GM06990 (cell line): ENCODE measurements around the gene SLC35E4.

Source experiments
- DNase-seq: peaks from one replicate; pipeline ENCODE4 v3.0.0-alpha.2; 2011; ENCODE audit not compliant: insufficient read length; ENCODE audit errors: extremely low read depth
- H3K27me3 ChIP-seq: replicated peaks from 2 replicates; pipeline ENCODE4 v1.6.0; 2011; ENCODE audit warnings: low read length; ENCODE audit not compliant: control insufficient read depth, insufficient read depth
- H3K36me3 ChIP-seq: 2 replicates; pipeline ENCODE4 v1.5.1; 2011; ENCODE audit warnings: low read length; ENCODE audit not compliant: control insufficient read depth, insufficient read depth
- H3K4me3 ChIP-seq: replicated peaks from 2 replicates; pipeline ENCODE4 v1.5.1; 2011; ENCODE audit warnings: low read depth, mild to moderate bottlenecking, control low read depth, low read length
- CTCF ChIP-seq: IDR thresholded peaks from 2 replicates; pipeline ENCODE4 v1.5.1; 2011; ENCODE audit warnings: low read length, control low read depth, mild to moderate bottlenecking, inconsistent platforms; ENCODE audit not compliant: insufficient read depth, poor library complexity, severe bottlenecking

The SLC35E4 gene

GRCh38 chr22:30609260-30610185 is 26.1 kb upstream of the SLC35E4 start:
- Histone ChIP-seq H3K27me3 (no peaks in the 10 kb centered on the region), H3K36me3 (no peaks in the 10 kb centered on the region), H3K4me3 (no peak overlapping the region)
- peak; percentile 47 for DNase-seq
- TF ChIP-seq CTCF, result no peak

- TF ChIP-seq CTCF, result no peak
- H3K4me3 ChIP-seq, result no peak overlapping the region
- DNase-seq, result no peak
- no peaks in the 10 kb centered on the region for H3K27me3 ChIP-seq
- H3K36me3 ChIP-seq, result no peaks in the 10 kb centered on the region
Observed at GRCh38 chr22:30610299-30610698, 25.3 kb upstream of the SLC35E4 start.

GRCh38 chr22:30611197-30611596 is 24.4 kb upstream of the SLC35E4 start:
- Histone ChIP-seq H3K27me3 (no peaks in the 10 kb centered on the region), H3K36me3 (no peaks in the 10 kb centered on the region), H3K4me3 (no peak overlapping the region)
- TF ChIP-seq CTCF, result no peak
- no peak for DNase-seq

DNA sequence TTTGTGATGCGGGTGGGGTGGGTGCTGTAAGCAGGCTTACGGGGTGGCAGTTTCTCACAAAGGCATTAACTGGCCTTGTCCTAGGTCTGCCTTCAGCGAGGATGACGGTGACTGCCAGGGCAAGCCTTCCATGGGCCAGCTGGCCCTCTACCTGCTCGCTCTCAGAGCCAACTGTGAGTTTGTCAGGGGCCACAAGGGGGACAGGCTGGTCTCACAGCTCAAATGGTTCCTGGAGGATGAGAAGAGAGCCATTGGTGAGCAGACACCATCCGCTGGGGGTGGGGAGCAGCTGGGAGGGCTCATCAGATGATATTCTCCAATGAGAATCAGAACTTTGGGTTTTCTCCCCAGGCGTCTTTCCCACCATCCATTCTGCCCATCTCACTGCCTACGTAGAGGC is 22.8 kb upstream of the SLC35E4 start:
- Histone ChIP-seq H3K36me3 (no peaks in the 10 kb centered on the region), H3K27me3 (no peaks in the 10 kb centered on the region), H3K4me3 (no peak overlapping the region)
- TF ChIP-seq CTCF, result no peak
- no peak for DNase-seq

DNA sequence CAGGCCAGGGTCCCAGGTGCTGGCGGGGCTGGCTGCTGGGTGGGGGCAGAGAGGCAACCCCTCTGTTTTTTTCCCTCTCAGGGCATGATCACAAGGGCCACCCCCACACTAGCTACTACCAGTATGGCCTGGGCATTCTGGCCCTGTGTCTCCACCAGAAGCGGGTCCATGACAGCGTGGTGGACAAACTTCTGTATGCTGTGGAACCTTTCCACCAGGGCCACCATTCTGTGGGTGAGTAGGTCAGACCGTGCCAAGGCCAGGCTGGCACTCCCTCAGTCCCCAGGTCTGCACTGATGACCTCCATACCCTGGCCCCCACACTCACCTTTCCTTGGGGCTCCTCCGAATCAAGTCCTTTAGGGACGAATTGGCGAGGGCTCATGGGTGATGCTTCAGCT is 21.3 kb upstream of the SLC35E4 start:
- Histone ChIP-seq H3K27me3 (no peaks in the 10 kb centered on the region), H3K4me3 (no peak overlapping the region), H3K36me3 (no peaks in the 10 kb centered on the region)
- DNase-seq, result no peak
- TF ChIP-seq CTCF, result no peak
